GM18907 (cell line): ENCODE measurements around the gene KRT72.

Experiments used
- ATAC-seq: cut with Tn5 transposase; IDR thresholded peaks from one replicate; pipeline ENCODE4 v1.9.1; 2021; ENCODE audit warnings: mild to moderate bottlenecking, moderate library complexity; ENCODE audit not compliant: unreplicated experiment

KRT72 gene

GRCh38 chr12:52630599-52631200 lies 29.4 kb upstream of the KRT72 start:
- no peak for ATAC-seq

DNA sequence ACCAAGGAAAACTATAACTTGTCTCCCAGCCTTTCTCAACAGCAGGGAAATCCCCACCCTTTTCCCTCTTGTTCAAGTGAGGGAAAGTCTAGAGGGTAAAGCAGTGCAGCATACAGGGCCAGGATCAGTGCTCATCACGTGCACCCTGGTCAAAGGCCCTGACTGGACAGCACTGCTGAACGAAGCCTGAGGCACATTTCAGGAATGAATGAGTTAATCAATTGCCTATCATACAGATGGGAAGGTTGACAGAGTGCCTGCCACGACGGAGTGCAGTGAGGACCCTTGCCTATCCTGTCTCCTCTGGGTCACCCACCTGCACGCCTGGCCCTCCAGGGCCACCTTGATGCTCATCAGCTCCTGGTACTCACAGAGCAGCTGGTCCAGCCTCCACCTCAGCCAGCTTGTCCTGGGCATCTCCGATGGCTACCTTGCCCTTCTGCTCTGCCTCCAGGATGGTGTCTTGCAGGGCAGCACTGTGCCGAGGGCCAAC lies 28.8 kb upstream of the KRT72 start:
- ATAC-seq, result no peak

DNA sequence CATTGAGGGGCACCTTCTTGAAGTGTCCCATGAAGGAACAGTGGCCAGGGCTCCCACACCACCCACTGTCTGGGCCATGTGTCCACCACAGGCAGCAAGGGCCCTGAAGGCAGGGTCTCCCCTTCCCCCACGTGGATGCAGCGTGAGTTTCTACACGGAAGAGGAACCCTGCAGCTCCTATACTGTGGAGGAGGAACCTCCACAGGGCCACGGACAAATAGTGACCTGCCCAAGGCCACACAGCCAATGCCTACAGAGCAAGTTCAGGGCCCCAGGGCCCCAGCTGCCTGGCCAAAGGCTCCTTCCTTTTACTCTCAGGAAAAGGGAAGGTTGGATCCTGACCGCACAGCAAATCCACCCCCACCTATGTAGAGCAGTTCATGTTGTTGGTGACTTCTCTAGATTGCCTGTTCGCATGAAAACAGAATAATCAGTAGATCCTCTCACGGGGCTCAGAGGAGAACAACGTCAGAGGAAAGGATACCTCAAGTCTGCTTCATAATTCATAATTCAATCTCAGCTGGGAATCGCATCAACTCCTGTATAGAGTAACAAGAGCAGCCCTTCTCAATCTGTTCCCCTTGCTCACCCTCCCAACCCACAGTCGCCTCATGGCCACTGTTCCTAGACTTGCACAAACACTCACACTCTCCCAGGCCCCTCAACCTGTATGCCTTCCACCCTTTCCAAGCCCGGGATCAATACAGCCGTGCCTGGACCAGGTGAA lies 28.2 kb upstream of the KRT72 start:
- no peak for ATAC-seq

DNA sequence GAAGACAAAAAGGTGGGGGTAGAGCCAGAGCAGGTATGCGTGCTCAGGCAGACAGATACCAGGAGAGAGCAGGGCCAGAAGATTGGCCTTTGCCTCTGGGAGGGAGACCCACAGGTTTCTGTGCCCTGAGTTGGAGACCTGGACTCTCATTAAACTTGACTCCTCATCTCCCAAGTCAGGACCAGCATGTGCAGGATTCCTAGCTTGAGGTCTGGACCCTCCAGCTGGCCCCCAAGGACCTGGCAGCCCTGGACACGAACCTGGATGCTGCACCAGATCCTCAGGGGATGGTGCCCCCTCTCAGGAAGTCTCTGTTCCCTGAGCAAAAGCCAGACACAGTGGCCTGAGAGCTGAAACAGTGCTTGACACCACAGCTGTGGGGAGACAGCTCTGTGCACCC lies 27.6 kb upstream of the KRT72 start:
- ATAC-seq, result no peak

DNA sequence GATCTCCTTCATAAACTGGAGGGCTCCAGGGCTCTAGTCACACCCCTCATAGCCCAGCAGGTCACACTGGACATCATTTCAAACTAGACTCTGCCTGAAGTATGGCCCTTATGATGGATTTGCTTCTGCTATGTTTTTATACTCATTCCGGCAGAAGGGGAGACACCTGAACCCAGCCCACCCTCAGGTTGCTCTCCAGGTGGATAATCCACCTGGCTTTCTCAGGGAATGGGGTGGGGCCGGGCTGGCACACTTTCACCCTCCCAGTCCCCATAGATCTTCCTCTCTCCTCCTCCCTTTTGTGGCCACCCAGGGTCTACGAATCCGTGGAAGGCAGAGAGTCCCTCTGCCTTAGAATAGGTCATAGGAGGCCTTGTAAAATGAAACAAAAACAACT lies 26.8 kb upstream of the KRT72 start:
- no peak for ATAC-seq

GRCh38 chr12:52627395-52628110 lies 26.3 kb upstream of the KRT72 start:
- no peak for ATAC-seq

GRCh38 chr12:52622349-52622748 lies 21.1 kb upstream of the KRT72 start:
- no peak for ATAC-seq

GRCh38 chr12:52618866-52619265 lies 17.6 kb upstream of the KRT72 start:
- ATAC-seq, result no peak

GRCh38 chr12:52618216-52618615 lies 17.0 kb upstream of the KRT72 start, which contains the start of gene KRT73:
Gene KRT73 (minus strand): TSS chr12:52618559. CDS start chr12:52618524, 35 bp downstream.
- ATAC-seq, result no peak

DNA sequence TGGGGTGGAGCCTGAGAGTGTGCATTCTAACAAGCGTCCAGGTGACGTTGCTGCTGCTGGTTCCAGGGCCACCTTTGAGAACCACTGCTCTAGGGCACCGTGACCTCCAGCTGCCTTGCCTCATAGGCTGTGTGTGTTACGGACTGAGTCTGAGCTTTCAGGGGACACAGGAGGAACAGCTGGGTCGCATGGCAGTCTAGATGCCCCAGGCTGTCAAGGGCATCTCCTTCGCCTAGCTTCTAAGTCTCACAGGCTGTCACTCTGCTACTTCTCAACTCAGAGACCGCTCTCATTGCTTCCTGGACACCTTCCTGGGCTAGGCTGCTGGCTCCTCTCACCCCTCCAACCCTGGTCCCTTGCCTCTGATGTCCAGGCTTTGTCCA lies 16.1 kb upstream of the KRT72 start:
- ATAC-seq, result no peak

GRCh38 chr12:52616680-52617402 lies 15.6 kb upstream of the KRT72 start:
- ATAC-seq, result no peak

GRCh38 chr12:52615912-52616311 lies 14.6 kb upstream of the KRT72 start:
- no peak for ATAC-seq

GRCh38 chr12:52615208-52615868 lies 14.1 kb upstream of the KRT72 start:
- ATAC-seq, result no peak

GRCh38 chr12:52614381-52615207 lies 13.3 kb upstream of the KRT72 start:
- no peak for ATAC-seq

GRCh38 chr12:52613384-52614030 lies 12.2 kb upstream of the KRT72 start:
- no peak for ATAC-seq

GRCh38 chr12:52612431-52613383 lies 11.4 kb upstream of the KRT72 start:
- ATAC-seq, result no peak

- ATAC-seq, result no peak
Observed at GRCh38 chr12:52611080-52611468, 9.8 kb upstream of the KRT72 start.
